Measurements from ENCODE around the gene NEURL1B.
A peak's percentile ranks its signal among the peaks of the same experiment; 100 is the strongest.
"Not testable (repeated sequence)": the region's sequence is repeated elsewhere in the genome, so short reads cannot be mapped to it uniquely, and the experiment has no call there.

NEURL1B gene

GRCh38 chr5:172640822-172641358 is at the start of gene NEURL1B:
NEURL1B (plus strand) TSS chr5:172641263; CDS start chr5:172641407, 144 bp downstream.
- peak; percentile 8 for DNase-seq (ENCODE audit: low read depth)

- DNase-seq (ENCODE audit: low read depth): no peak
These were observed 49.4 kb upstream of the NEURL1B start for GRCh38 chr5:172591636-172592035.

GRCh38 chr5:172592881-172593280 is 48.2 kb upstream of the NEURL1B start:
- no peak for DNase-seq (ENCODE audit: low read depth)

- no peak for DNase-seq (ENCODE audit: low read depth)
These were observed 47.8 kb upstream of the NEURL1B start for GRCh38 chr5:172593306-172593705.

GRCh38 chr5:172593721-172594235 is 47.3 kb upstream of the NEURL1B start:
- DNase-seq (ENCODE audit: low read depth): no peak

GRCh38 chr5:172594431-172594830 is 46.6 kb upstream of the NEURL1B start:
- no peak for DNase-seq (ENCODE audit: low read depth)

- DNase-seq (ENCODE audit: low read depth): no peak
These were observed 46.1 kb upstream of the NEURL1B start for GRCh38 chr5:172594867-172595466.

GRCh38 chr5:172595596-172596455 is 45.2 kb upstream of the NEURL1B start:
- DNase-seq (ENCODE audit: low read depth): no peak

- no peak for DNase-seq (ENCODE audit: low read depth)
These were observed 44.3 kb upstream of the NEURL1B start for GRCh38 chr5:172596638-172597231.

GRCh38 chr5:172597755-172598155 is 43.3 kb upstream of the NEURL1B start:
- DNase-seq (ENCODE audit: low read depth): no peak

- no peak for DNase-seq (ENCODE audit: low read depth)
These were observed 42.5 kb upstream of the NEURL1B start for GRCh38 chr5:172598251-172599203.

- no peak for DNase-seq (ENCODE audit: low read depth)
These were observed 41.9 kb upstream of the NEURL1B start for GRCh38 chr5:172599204-172599567.

- DNase-seq (ENCODE audit: low read depth): no peak
These were observed 40.5 kb upstream of the NEURL1B start for GRCh38 chr5:172600571-172600970.

GRCh38 chr5:172601576-172601975 is 39.5 kb upstream of the NEURL1B start:
- DNase-seq (ENCODE audit: low read depth): not testable (repeated sequence)

- DNase-seq (ENCODE audit: low read depth): peak; percentile 12
These were observed 38.3 kb upstream of the NEURL1B start for GRCh38 chr5:172602783-172603231.

GRCh38 chr5:172603251-172603806 is 37.7 kb upstream of the NEURL1B start:
- peak; percentile 40 for DNase-seq (ENCODE audit: low read depth)

GRCh38 chr5:172605466-172605865 is 35.6 kb upstream of the NEURL1B start:
- DNase-seq (ENCODE audit: low read depth): no peak

- DNase-seq (ENCODE audit: low read depth): no peak
These were observed 34.8 kb upstream of the NEURL1B start for GRCh38 chr5:172606156-172606785.

GRCh38 chr5:172607213-172607793 is 33.8 kb upstream of the NEURL1B start:
- DNase-seq (ENCODE audit: low read depth): peak; percentile 38

- DNase-seq (ENCODE audit: low read depth): no peak
These were observed 32.3 kb upstream of the NEURL1B start for GRCh38 chr5:172608773-172609172.
